Measurements from ENCODE around the gene FHDC1.

Gene FHDC1

DNA sequence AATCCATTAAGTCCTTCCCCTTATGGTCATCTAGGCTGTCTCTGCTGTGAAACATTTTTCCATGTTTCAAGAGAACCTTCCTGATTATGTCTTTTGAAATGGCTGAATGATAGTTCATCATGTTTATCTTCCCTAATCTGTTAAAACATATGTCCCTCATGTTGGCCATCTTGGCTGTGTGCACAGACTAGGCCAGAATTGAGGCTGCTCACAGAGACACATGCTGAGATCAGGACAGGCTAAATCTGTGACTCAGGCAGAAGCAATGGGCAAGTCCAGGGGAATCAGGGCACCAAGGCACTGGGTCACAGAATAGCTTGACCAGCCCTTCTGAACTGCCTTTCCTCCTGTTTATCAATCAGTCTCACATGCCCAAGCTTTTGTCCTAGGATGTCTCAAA is 78.3 kb downstream of the FHDC1 start:
- no peak for DNase-seq

DNA sequence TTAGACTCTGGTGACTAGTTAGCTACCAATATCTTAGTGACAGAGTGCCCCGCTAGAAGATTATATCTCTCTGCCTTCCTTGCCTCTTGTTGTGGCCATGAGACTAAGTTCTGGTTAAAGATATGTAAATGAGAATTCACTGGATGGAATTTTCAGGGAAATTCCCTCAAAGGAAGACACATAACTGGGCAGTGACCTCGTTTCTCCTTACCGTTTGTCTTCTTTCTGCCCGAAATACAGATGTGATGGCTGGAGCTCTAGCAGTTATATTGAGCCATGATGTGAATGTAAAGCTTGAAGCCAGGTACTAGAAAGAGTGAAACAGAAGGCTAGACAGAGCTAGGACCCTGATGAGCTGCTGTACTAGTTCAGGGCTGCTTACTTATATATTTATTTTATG is 80.5 kb downstream of the FHDC1 start:
- DNase-seq = no peak

DNA sequence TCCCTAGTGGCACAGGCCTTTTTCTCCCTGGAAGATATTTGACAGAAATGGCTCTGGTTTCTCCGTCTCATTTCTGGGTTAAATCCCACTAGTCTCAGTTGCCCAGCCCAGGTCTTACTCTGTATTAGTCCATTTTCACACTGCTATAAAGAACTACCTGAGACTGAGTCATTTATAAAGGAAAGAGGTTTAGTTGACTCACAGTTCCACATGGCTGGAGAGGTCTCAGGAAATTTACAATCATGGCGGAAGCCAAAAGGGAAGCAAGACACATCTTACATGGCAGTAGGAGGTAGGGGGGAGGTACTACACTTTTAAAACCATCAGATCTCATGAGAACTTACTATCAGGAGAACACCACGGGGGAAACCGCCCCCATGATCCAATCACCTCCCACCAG is 81.9 kb downstream of the FHDC1 start:
- DNase-seq = no peak

DNA sequence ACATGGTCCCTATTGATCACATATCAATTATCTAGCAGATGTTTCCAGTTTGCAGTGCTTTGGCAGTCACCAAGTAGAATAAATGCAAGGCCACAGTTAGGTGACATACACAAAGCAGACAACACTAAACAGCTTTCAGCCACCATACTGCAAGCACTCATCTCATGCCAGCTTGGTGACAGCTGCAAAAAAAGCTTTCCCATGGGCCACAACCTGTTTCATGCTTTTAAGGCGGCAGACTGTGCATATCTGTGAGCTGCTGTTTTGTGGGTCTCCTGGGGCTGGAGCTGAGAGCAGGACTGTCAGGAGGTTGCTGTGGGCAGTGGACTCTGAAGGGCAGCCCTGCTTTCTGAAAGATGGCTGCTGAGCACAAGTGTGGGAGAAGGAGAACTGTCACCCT is 82.6 kb downstream of the FHDC1 start:
- no peak for DNase-seq

DNA sequence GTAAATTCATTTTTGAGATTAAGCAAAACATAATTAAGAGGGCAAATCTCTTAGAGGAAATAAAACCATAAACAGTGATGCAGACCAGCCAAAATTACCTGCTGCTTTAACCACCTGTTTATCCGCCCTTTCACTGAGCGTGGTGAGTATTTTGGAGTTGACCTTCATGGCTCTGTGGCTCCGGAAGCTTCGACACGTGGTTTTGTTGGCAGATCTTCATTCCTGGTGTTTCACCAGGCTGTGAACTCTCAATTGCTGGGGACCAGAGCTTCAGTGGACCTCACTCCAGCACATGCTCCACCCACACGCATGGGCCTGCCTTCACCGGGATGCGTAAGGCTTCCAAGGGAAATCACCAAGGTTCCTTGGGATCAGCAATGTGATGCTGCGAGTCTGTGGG is 83.8 kb downstream of the FHDC1 start:
- DNase-seq = no peak

DNA sequence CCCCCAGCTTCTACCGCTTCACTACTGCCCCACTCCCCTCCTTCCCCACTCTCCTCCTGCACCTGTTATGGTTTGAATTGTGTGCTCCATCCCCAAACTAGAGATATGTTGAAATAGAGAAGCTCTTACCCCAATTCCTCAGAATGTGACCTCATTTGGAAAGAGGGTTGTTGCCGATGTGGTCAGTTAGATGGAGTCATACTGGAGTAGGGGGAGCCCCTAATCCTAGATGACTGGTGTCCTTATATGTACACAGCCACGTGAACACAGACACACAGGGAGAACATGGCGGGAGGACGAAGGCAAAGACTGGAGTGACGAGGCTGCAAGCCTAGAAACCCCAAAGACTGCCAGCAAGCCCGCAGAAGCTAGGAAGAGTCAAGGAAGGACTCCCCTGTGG is 84.3 kb downstream of the FHDC1 start:
- DNase-seq = no peak

DNA sequence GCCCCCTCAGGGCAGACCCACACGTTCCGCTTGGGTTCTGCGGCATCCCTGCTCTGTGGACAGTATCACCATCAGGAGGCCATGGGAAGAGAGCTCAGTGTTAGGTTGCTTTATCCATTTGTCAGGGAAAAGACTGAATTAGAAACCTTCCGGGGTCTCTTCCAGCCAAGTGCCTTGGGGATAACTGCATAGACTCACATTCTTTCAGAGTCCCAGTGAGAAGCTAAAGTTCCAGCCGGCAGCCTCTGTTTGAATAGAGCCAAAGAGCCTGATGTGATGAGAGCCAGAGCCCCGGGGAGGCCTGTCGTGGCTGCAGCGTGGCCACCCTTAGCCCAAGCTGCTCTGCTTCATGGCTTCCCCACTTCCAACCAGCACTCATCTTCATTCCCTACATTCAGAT is 85.2 kb downstream of the FHDC1 start:
- DNase-seq = no peak

DNA sequence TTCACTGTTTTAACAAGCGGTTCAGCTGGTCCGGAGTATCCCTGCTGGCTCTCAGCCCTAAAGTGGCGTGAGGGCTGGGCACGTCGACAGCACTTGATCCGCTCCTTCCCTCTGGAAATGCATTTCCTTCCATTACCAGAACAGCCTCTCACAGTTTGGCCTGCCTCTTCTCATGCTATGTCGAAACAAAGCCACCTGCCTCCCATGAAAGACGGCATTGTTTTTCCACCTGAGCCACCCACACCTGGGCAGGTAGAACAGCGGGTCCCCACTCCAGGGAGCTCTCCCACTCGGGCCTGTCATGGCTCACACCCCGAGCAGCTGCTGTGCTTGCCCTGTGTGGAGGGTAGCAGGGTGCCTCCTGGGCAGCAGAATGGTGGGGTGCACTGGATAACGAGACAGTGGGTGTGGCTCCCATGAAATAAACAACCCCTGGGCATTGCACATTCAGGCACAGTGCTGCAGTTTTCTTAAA is 86.2 kb downstream of the FHDC1 start:
- DNase-seq = no peak

DNA sequence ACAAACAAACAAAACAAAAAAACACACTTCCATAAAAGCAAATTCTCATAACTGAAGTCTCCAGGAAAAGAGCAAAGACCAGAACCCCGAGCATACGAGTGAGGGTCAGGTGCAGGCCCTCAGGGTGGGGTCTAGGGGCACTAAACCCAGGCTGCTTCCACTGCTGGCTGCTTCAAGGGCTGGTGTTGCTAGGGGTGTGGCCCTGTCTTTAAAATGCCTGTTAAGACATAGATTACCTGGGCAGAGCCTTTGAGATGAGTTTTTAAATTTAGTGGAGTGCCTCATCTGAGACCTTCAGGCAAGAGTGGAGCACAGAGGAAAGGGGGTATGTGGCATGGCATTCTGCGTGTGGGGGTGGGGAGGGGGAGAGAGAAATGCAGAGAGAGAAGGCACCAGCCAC is 87.0 kb downstream of the FHDC1 start:
- no peak for DNase-seq

DNA sequence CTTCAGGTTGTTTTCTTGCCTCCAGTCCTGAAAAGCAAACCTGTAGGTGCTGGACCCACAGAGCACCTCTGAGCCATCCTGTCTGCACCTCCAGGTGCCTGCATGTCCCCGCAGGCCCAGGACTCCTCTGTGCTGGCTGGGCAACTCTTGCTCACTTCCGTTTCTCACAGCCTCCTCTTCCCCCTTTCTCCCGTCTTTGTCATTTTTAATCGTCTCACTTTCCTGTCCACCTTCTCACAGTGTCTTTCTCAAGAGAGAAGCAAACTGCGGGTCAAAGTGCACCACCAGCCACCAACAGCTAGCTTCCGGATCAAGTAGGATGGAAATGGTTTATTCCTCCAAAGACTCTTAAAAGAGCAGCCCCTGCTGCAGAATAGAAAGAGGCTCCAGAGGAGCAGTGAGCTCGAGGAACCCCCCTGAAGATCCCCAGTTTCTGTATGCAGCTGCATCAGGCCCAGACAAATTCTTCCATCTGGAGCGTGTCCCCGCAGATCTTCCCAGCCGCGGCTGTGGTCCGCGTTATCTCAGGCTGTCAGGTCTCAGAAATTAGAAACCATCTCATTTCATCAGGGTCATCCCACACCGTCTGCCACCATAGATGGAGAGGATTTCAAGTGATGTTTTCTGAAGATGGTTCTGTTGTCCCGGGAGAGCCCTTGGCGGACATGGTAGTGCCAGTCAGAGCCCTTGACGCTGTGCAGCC is 87.7 kb downstream of the FHDC1 start:
- DNase-seq = no peak

DNA sequence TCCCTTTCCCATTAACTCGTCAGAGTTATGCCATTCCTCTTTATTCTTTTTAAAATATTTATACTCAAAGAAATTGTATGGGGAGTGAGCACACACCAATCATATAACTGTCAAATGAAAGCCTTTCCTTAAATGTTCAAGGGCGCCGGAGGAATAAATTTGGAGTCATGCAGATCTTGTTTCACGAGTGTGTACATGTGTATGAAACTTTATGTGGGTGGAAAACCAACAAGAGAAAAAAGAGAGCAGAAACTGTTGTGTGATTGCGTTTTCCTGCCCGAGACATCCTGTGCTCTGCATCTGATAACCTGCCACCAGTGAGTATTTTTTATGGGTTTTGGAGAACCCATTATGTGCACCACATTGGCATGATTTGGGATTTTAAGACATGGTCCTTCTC is 88.3 kb downstream of the FHDC1 start:
- DNase-seq = no peak

DNA sequence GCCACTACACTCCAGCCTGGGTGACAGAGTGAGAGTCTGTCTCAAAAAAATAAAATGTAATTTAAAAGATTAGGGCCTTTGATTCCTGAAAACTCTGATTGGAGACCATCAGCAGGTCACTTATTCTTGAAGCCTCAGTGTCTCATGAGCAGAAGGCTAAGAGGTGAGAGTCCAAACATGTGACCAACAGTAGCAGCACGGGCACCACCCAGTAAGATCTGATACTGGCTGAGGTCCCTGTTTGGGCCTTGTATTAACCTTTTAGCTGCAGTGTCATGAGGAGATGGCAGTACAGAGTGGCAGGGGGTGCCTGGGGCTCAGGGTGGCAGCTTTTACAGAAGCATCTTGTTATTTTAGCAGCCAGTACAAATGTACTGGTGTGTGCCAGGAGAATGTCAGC is 89.3 kb downstream of the FHDC1 start:
- DNase-seq = no peak

DNA sequence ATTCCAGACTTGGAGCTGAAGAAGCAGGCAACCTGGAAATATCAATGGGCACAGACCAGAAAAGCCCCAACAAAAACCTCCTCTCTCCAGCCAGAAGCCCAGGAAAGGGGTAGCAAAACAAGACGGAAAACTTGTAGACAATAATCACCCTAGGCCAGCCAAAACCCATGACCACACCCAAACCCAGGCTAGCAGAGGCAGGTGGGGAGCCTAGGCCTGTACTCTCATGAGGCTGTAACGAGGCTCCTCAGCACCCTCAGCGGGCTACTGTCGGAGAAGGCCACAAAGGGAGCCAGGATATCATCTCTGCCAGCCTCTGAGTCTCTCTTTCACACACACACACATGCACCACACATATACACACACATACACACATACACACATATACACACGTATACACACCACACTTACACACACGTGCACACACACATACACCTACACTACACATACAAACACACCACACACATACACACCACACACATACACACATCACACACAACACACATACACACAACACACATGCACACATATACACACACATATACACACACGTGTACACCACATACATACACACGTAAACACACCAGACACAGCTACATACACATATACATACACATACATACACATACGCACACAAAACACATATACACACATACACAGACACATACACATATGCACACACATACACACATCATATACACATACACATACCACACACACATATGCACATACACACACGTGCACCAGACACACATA is 90.6 kb downstream of the FHDC1 start:
- no peak for DNase-seq

DNA sequence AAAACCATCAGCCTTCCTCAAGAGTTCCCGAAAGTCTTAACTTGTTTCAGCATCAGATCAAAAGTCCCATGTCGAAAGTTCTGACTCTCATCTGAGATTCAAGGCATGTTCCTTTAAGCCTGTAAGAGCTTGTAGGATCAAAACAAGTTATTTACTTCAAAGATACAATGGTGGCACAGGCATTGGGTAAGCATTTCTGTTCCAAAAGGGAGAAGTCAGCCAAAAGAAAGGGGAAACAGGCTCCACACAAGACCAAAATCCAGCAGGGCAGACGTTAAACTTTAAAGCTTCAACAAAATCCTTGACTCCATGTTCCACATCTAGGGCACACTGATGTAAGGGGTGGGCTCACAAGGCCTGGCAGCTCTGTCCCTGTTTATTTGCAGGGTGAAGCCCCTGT is 91.7 kb downstream of the FHDC1 start:
- DNase-seq = no peak

DNA sequence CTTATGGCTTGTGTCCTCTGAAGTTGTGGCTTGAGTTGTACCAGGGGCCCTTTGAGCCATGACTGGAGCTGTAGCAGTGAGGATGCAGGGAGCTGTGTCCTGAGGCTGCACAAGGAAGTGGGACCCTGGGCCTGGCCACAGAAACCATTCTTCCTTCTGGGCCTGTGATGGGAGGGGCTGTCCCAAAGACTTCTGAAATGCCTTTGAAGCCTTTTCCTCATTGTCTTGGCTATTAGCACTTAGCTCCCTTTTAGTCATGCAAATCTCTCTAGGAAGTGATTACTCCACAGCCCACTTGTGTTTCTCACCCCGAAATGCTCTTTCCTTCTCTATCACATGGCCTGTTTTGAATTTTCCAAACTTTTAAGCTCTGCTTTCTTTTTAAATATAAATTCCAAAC is 92.4 kb downstream of the FHDC1 start:
- no peak for DNase-seq

All from KG1 (cell line).